Activated CD8-positive, alpha-beta T cell treated with anti-CD3 and anti-CD28 coated beads for 36 hours (primary cell): ENCODE data around the gene MYO5C. TPM values are rescaled to one million over a fixed set of nuclear protein-coding genes. Genes with fewer than 3 reads are reported as not detected.

Experiments
- ATAC-seq: fragments of 200-7000 bp; cut with Tn5 transposase; one replicate; pipeline ENCODE4 v1.10.0; 2021; ENCODE audit warnings: mild to moderate bottlenecking, moderate library complexity
- CTCF ChIA-PET: fragments of 350-600 bp; sonication (Branson Sonifier 250); formaldehyde crosslinking; loops from one replicate; lab custom pipeline; 2021; ENCODE audit warnings: antibody characterized with exemption; lab: Charles Lee
- POLR2A ChIA-PET: fragments of 350-600 bp; sonication (Branson Sonifier 250); formaldehyde crosslinking; loops from one replicate; lab custom pipeline; 2021; ENCODE audit warnings: antibody characterized with exemption; lab: Charles Lee
- DNase-seq: peaks from one replicate; pipeline ENCODE4 v3.0.0-alpha.2; 2020
- H3K27ac Mint-ChIP-seq: one replicate; pipeline ENCODE4 v1.8.0; 2021; ENCODE audit warnings: mild to moderate bottlenecking, mixed read lengths
- H3K27me3 Mint-ChIP-seq: one replicate; pipeline ENCODE4 v1.8.0; 2021; ENCODE audit warnings: mixed read lengths
- H3K36me3 Mint-ChIP-seq: one replicate; pipeline ENCODE4 v1.8.0; 2021; ENCODE audit warnings: low read depth, mixed read lengths
- H3K4me1 Mint-ChIP-seq: one replicate; pipeline ENCODE4 v1.8.0; 2021; ENCODE audit warnings: low read depth, mixed read lengths
- H3K4me3 Mint-ChIP-seq: one replicate; pipeline ENCODE4 v1.8.0; 2021; ENCODE audit warnings: mild to moderate bottlenecking, moderate library complexity, mixed read lengths
- H3K9me3 Mint-ChIP-seq: one replicate; pipeline ENCODE4 v1.8.0; 2021; ENCODE audit warnings: mixed read lengths
- intact Hi-C: fragments of 100-400 bp; cut with micrococcal nuclease; formaldehyde crosslinking; loops from one replicate; pipeline ENCODE4 v1.10.0; 2022
- total RNA-seq, 2 experiments: library from RNA; stranded (reverse); gene quantifications; one replicate each; pipeline ENCODE4 v1.2.3, GENCODE V29; 2021
- TF ChIP-seq, protein P1 (sequence below): fragments of 200-600 bp; IDR thresholded peaks from one replicate; pipeline ENCODE4 v1.8.0; 2022; ENCODE audit warnings: antibody characterized with exemption, mild to moderate bottlenecking

Gene MYO5C
- total RNA-seq, 2 experiments from 2014 or later: 1.3 to 1.9 TPM

DNA sequence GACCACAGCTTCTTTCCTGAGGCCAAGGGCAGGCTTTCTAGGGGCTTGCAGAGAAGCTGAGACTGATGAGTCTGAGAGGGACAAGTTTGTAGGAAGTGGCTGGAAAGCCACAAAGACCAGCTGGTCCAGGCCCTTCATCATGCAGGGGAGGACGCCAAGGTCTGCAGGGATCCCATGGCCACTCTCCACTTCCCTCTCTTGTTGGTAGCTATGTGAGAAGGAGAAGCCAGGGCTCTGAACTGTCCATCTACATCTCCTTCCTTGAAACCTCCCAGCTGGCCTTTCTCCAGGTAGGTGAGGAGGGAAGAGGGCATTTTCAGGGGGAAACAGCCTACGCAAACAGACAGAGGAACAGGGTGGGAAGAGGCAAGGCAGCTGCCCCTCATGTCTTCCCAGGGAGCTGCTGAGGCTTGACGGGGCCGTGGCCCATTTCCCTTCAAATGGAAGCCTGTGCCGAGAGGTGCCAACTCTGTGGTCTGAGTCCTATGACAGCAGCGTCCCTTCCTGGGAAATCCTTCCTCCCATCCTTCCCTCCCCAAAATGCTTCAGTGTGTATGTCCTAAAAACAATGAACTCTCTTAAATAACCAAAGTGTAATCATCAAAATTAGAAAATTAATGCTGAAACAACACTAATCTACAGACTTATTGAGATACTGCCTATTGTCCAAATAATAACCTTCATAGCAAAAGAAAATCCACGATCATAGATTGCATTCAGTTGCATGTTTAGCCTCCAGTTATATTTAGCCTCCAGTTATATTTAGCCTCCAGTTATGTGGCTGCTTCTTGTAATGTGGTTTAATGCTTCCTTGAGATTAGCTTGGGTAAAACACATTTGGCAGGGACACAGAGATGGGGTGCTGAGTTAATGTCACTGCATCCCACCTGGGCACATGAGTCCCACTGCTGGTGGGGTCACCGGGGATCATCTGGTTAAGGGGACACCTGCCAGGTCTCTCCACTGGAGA is 140.4 kb downstream of the MYO5C start:
- Mint-ChIP-seq H3K36me3 (peaks cover 6% of the 10 kb centered on the region), H3K4me1 (no peaks in the 10 kb centered on the region), H3K27ac (no peak overlapping the region), H3K27me3 (no peaks in the 10 kb centered on the region), H3K4me3 (no peak overlapping the region), H3K9me3 (no peaks in the 10 kb centered on the region)
- ChIA-PET CTCF (interaction anchor here (0.9 to 1.2 kb wide), 4 partner anchors 8 to 70 kb away, joined by 3 to 4 read pairs (median 3); no protein-coding TSS in a partner anchor), POLR2A (no interaction called here)
- TF ChIP-seq, protein P1, sequence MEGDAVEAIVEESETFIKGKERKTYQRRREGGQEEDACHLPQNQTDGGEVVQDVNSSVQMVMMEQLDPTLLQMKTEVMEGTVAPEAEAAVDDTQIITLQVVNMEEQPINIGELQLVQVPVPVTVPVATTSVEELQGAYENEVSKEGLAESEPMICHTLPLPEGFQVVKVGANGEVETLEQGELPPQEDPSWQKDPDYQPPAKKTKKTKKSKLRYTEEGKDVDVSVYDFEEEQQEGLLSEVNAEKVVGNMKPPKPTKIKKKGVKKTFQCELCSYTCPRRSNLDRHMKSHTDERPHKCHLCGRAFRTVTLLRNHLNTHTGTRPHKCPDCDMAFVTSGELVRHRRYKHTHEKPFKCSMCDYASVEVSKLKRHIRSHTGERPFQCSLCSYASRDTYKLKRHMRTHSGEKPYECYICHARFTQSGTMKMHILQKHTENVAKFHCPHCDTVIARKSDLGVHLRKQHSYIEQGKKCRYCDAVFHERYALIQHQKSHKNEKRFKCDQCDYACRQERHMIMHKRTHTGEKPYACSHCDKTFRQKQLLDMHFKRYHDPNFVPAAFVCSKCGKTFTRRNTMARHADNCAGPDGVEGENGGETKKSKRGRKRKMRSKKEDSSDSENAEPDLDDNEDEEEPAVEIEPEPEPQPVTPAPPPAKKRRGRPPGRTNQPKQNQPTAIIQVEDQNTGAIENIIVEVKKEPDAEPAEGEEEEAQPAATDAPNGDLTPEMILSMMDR: no peak
- DNase-seq: no peak
- intact Hi-C loops: no loop called here
- ATAC-seq: no peak

- POLR2A ChIA-PET: interaction anchor here (0.8 kb wide), 1 partner anchor 108 kb away, joined by 4 read pairs; no protein-coding TSS in a partner anchor
These were observed 141.4 kb downstream of the MYO5C start for GRCh38 chr15:52153900-52154895.

GRCh38 chr15:52151353-52151752 is 144.3 kb downstream of the MYO5C start:
- Mint-ChIP-seq H3K27me3 (no peaks in the 10 kb centered on the region), H3K27ac (no peak overlapping the region), H3K9me3 (no peaks in the 10 kb centered on the region), H3K4me3 (no peak overlapping the region), H3K4me1 (no peaks in the 10 kb centered on the region), H3K36me3 (peaks cover 10% of the 10 kb centered on the region)
- POLR2A ChIA-PET: interaction anchor here (0.6 kb wide), 1 partner anchor 93 kb away, joined by 3 read pairs; no protein-coding TSS in a partner anchor
- ATAC-seq: no peak
- TF ChIP-seq, protein P1: no peak
- CTCF ChIA-PET: interaction anchor here (0.9 kb wide), 1 partner anchor 11 kb away, joined by 3 read pairs; no protein-coding TSS in a partner anchor
- no peak for DNase-seq
- intact Hi-C loops: no loop called here

More at GRCh38 chr15:52153900-52154895, 141.4 kb downstream of the MYO5C start:
- Mint-ChIP-seq H3K9me3 (no peaks in the 10 kb centered on the region), H3K4me3 (no peak overlapping the region), H3K4me1 (no peaks in the 10 kb centered on the region), H3K27ac (no peak overlapping the region), H3K27me3 (no peaks in the 10 kb centered on the region), H3K36me3 (peaks cover 3% of the 10 kb centered on the region)
- TF ChIP-seq, protein P1: no peak
- CTCF ChIA-PET: interaction anchor here (0.9 to 2.1 kb wide), 8 partner anchors 8 to 73 kb away, joined by 3 to 11 read pairs (median 3); no protein-coding TSS in a partner anchor
- DNase-seq (no peak), ATAC-seq (no peak)
- intact Hi-C loops: no loop called here

DNA sequence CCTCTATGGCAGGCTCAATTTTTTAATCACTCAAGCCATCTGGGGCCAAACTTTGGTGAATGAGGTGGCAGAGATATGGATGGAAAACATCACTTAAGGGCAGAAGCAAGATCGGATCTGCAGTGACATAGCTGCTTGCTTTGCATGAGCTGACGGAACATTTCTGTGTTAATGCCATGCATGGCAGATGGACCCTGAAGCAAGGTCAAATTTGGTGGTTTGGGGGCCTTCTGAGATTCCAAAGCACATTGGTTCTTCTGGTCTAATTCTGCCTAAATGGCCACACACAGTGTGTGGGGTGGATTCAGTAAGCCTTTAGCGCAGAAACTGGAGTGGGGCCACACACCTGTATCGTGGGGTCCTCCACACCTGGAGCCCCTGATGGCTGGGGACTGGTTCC is 144.7 kb downstream of the MYO5C start:
- ChIA-PET POLR2A (no interaction called here), CTCF (interaction anchor here (0.8 to 2.3 kb wide), 4 partner anchors 8 to 13 kb away, joined by 3 to 6 read pairs (median 3); no protein-coding TSS in a partner anchor)
- no peak for ATAC-seq
- no peaks in the 10 kb centered on the region for H3K4me1 Mint-ChIP-seq
- peaks cover 12% of the 10 kb centered on the region for H3K36me3 Mint-ChIP-seq
- TF ChIP-seq, protein P1: no peak
- DNase-seq: no peak
- H3K27ac Mint-ChIP-seq: no peak overlapping the region
- no peaks in the 10 kb centered on the region for H3K9me3 Mint-ChIP-seq
- intact Hi-C loops: no loop called here
- H3K27me3 Mint-ChIP-seq: no peaks in the 10 kb centered on the region
- H3K4me3 Mint-ChIP-seq: no peak overlapping the region
